ENCODE data around the gene HSFX3.
A peak's percentile ranks its signal among the peaks of the same experiment; 100 is the strongest.
"Not testable (repeated sequence)": the region's sequence is repeated elsewhere in the genome, so short reads cannot be mapped to it uniquely, and the experiment has no call there.

HSFX3 gene

GRCh38 chrX:149513825-149514428 lies 35.8 kb downstream of the HSFX3 start:
- DNase-seq = peak in 1 of 2 donors; percentile 41

GRCh38 chrX:149512225-149512885 lies 37.4 kb downstream of the HSFX3 start:
- peak; percentile 65 to 70 for DNase-seq

- no peak for DNase-seq
These were observed 38.6 kb downstream of the HSFX3 start for GRCh38 chrX:149511081-149511480.

- DNase-seq = no peak
These were observed 39.3 kb downstream of the HSFX3 start for GRCh38 chrX:149510386-149510785.

GRCh38 chrX:149508467-149508866 lies 41.3 kb downstream of the HSFX3 start:
- no peak for DNase-seq

GRCh38 chrX:149506349-149506748 lies 43.4 kb downstream of the HSFX3 start:
- no peak for DNase-seq

- no peak for DNase-seq
These were observed 44.1 kb downstream of the HSFX3 start for GRCh38 chrX:149505671-149506070.

GRCh38 chrX:149504915-149505651 lies 44.6 kb downstream of the HSFX3 start, which contains the start of gene IDS:
Gene IDS, minus strand, starts transcription at chrX:149505306. Its CDS starts 169 bp downstream, at chrX:149505137.
- peak; percentile 91 to 93 for DNase-seq

GRCh38 chrX:149504226-149504914 lies 45.4 kb downstream of the HSFX3 start:
- peak; percentile 80 to 82 for DNase-seq

- DNase-seq = peak; percentile 82 to 88
These were observed 46.3 kb downstream of the HSFX3 start for GRCh38 chrX:149503446-149503845.

GRCh38 chrX:149502923-149503322 lies 46.8 kb downstream of the HSFX3 start:
- not testable (repeated sequence) for DNase-seq

- no peak for DNase-seq
These were observed 50.0 kb downstream of the HSFX3 start for GRCh38 chrX:149499766-149500165.

GRCh38 chrX:149498767-149499166 lies 51.0 kb downstream of the HSFX3 start:
- no peak for DNase-seq
